ENCODE data around the gene TGFB1I1. TPM values are rescaled to one million over a fixed set of nuclear protein-coding genes. Genes with fewer than 3 reads are reported as not detected.

TGFB1I1 gene
- total RNA-seq, 1 experiment from 2014 or later = 8.7 TPM

GRCh38 chr16:31458844-31459686 lies 12.9 kb upstream of the TGFB1I1 start, which contains the start of gene ARMC5:
Gene ARMC5 (plus strand): TSS chr16:31459501. CDS start chr16:31459525, 24 bp downstream.
- TF ChIP-seq SRF (IDR thresholded peaks at IDR 0.05; ENCODE audit: low read depth) (no peak), EGR1 (IDR thresholded peaks at IDR 0.05; ENCODE audit: low read depth) (no peak), SP1 (IDR thresholded peaks at IDR 0.05; ENCODE audit: low read depth) (peak; percentile 68), ELF1 (IDR thresholded peaks at IDR 0.05; ENCODE audit: borderline replicate concordance, low read depth) (peak; percentile 99), EZH2 (IDR thresholded peaks at IDR 0.05) (no peak), MAX (IDR thresholded peaks at IDR 0.05) (peak; percentile 97), ZFX (IDR thresholded peaks at IDR 0.05) (peak; percentile 63), YY1 (IDR thresholded peaks at IDR 0.05; ENCODE audit: extremely low read depth, insufficient replicate concordance, low read depth, low read length) (peak; percentile 93), POLR2A (IDR thresholded peaks at IDR 0.05; ENCODE audit: borderline replicate concordance, extremely low read depth, insufficient read depth, insufficient read length) (peak; percentile 29), CTCF (IDR thresholded peaks at IDR 0.05 in 2 of 3, conservative IDR thresholded peaks at IDR 0.05 in 1 of 3; ENCODE audit: borderline replicate concordance in 1 of 3, insufficient read depth in 1 of 3, low read depth in 2 of 3, low read length in 2 of 3) (peak; percentile 36 to 66 (median 55); a peak in 4 of 6 replicates), ZNF274 (IDR thresholded peaks at IDR 0.05; ENCODE audit: low read depth, low read length) (no peak), POLR2AphosphoS5 (IDR thresholded peaks at IDR 0.05; ENCODE audit: low read depth, low read length) (peak; percentile 79), SIN3A (IDR thresholded peaks at IDR 0.05; ENCODE audit: low read depth) (peak; percentile 66), JUND (IDR thresholded peaks at IDR 0.05) (no peak), CBX3 (IDR thresholded peaks at IDR 0.05; ENCODE audit: low read depth) (0 out of 2 replicates have a peak, but pooled peaks have one; percentile 13), ATF3 (IDR thresholded peaks at IDR 0.05) (no peak), RAD21 (IDR thresholded peaks at IDR 0.05; ENCODE audit: low read depth) (peak; percentile 35; the same call in 1 of the 2 replicates), TCF7L2 (IDR thresholded peaks at IDR 0.05; ENCODE audit: borderline replicate concordance, extremely low read depth, insufficient read depth, insufficient read length) (peak; percentile 55)
- peak; percentile 84 for ATAC-seq
- Histone ChIP-seq H3K4me3 (replicated peaks in 1 of 2; ENCODE audit: low read depth in 1 of 2, low read length in 2 of 2) (peak within 1 kb of the TSS; percentile 70 to 90), H3K9me2 (ENCODE audit: insufficient read depth) (no peaks in the 10 kb centered on the region), H3K36me3 (ENCODE audit: control insufficient read depth in 1 of 2, insufficient read depth in 2 of 2, low read length in 2 of 2) (no peaks in the 10 kb centered on the region), H3K79me2 (ENCODE audit: insufficient read depth, low read length) (peaks cover 36% of the 10 kb centered on the region), H3K4me1 (ENCODE audit: control insufficient read depth in 1 of 2, insufficient read depth in 2 of 2, low read length in 2 of 2) (peaks cover 5 to 45% of the 10 kb centered on the region in 2 experiments; a peak in 3 of 4 replicates), H2AFZ (ENCODE audit: low read depth, low read length, poor library complexity, severe bottlenecking) (no peak within 1 kb of the TSS), H3K27ac (ENCODE audit: low read depth, low read length) (peak within 1 kb of the TSS; percentile 97), H3K9ac (ENCODE audit: low read length) (peak within 1 kb of the TSS; percentile 86), H4K20me1 (ENCODE audit: insufficient read depth) (no peaks in the 10 kb centered on the region), H3K27me3 (ENCODE audit: insufficient read depth, low read length) (no peaks in the 10 kb centered on the region), H3K9me3 (ENCODE audit: control insufficient read depth in 1 of 2, insufficient read depth in 1 of 2, low read depth in 1 of 2, low read length in 2 of 2) (no peaks in the 10 kb centered on the region), H3K4me2 (ENCODE audit: low read length) (peak within 1 kb of the TSS; percentile 84)
- BruUV-seq (replicated peaks) = TSS peak; percentile 59
- ChIA-PET CTCF (interaction anchor here (1.0 to 3.4 kb wide), 11 partner anchors 8 to 506 kb away, joined by 3 to 32 read pairs (median 9); partner anchors contain the start of gene HSD3B7), POLR2A (interaction anchor here (0.7 to 2.1 kb wide), 8 partner anchors 7 to 414 kb away, joined by 4 to 12 read pairs (median 6); partner anchors contain the start of genes FUS, KAT8, RUSF1 and ZNF267), RAD21 (ENCODE audit: low non-redundant PET in 1 of 2, low total read pairs in 2 of 2, uncharacterized antibody in 2 of 2, unreplicated experiment in 2 of 2) (interaction anchor here in 1 of 2 experiments (0.6 to 1.1 kb wide), 2 partner anchors 341 to 505 kb away, joined by 3 to 4 read pairs; no protein-coding TSS in a partner anchor)
- intact Hi-C loops (cut with micrococcal nuclease) = loop anchor here (2.0 to 10.0 kb wide), 5 partner anchors 238 to 410 kb away; partner anchors contain the start of genes PRSS8, PYDC1, TRIM72 and ZNF646
- peak; percentile 97 for DNase-seq (ENCODE audit: low read depth, low spot score)

All from HCT116 (cell line).